ENCODE data around the gene ATG9B. TPM values are rescaled to one million over a fixed set of nuclear protein-coding genes. Genes with fewer than 3 reads are reported as not detected.

Gene ATG9B
- total and polyA plus RNA-seq, 2 of the 13 experiments (the other 11 are each of a cell fraction or from before 2014, with no cell fraction given): 0.24 TPM; not detected in 1

DNA sequence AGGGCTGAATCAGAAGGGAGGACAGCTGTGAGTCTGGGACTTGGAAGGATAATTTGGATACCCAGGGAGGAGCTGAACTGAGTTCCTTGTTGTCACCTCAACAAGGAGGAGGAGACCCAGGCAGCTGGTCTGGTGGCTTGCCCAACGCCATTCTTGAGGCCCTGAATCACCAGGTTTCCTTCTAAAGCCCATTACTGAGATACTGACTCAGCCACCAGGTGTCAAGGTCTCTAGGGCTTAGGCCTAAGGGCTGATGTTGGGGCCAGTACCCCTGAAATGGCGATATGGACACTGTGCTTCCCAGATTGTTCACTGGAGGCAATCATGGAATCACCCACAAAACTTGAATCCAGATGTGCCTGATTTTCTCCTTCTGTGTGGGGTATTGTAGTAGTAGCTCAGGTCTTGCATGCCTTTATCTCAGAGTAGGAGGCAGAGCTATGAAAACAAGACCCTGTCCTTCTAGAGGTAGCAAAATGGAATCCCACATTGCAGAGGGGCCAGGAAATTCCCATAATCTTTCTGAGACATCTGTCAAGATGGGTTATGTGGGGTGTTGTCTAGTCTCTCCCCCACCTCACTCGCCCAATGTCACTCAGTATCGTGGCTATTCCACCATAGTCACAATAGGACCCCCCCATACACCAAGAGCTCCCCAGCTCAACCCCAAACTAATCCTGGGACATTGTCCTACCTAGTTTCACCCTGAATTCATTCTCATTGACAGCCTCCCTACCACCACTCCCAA is 1.8 kb upstream of the ATG9B start:
- DNase-seq (ENCODE audit: low spot score): no peak
- ATAC-seq: no peak

DNA sequence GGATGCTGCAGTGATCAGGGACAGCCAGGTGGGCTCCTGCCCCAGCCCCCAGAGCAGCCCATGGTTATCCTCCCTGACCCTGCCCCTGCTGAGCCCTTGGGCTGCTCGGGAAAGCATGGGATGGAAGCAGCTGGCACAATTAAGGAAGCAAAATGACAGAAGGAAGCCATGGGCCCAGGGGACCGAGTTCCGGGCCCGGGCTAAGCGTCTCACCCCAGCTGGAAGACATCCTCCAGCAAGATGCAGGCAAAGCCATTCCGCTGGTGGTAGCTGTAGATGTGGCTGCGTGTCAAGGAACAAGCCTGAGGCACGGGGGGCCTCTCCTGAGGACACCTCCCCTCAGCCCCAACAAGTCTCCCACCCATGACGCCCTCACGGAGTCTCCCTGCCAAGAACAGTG is 1.1 kb downstream of the ATG9B start:
- peaks cover 44% of the 10 kb centered on the region for H3K4me1 ChIP-seq (ENCODE audit: insufficient read depth, low read length)

More for the DNA sequence above, 1.8 kb upstream of the ATG9B start:
- no peaks in the 10 kb centered on the region for H3K36me3 ChIP-seq (replicated peaks in 1 of 2; ENCODE audit: control insufficient read depth in 1 of 2, insufficient read depth in 2 of 2, low read length in 2 of 2)
- H3K27me3 ChIP-seq (ENCODE audit: control insufficient read depth in 1 of 2, insufficient read depth in 2 of 2, low read length in 2 of 2): peaks cover 10 to 47% of the 10 kb centered on the region in 2 experiments; a peak in 4 of 5 replicates
- intact Hi-C loops (cut with micrococcal nuclease; ENCODE audit: unreplicated experiment) (loop anchor here (10.0 kb wide), 1 partner anchor 1411 kb away; no protein-coding TSS in a partner anchor), in situ Hi-C loops (cut with HindIII; ENCODE audit: extremely low pct_ligation_motif_present, low pct_unique_long_range_greater_than_20kb) (no loop called here)
- no peak overlapping the region for H3K4me2 ChIP-seq (ENCODE audit: low read depth, low read length)
- H3K9me3 ChIP-seq (ENCODE audit: low read length): no peaks in the 10 kb centered on the region
- H2AFZ ChIP-seq (ENCODE audit: low read length): no peak overlapping the region
- no peak overlapping the region for H3K4me3 ChIP-seq (replicated peaks in 1 of 3; ENCODE audit: insufficient read depth in 1 of 3, low read depth in 2 of 3, low read length in 3 of 3)
- no peak overlapping the region for H3K9ac ChIP-seq (ENCODE audit: insufficient read depth, low read depth, low read length)
- TF ChIP-seq MBNL3 (CRISPR knock-in tag; conservative IDR thresholded peaks at IDR 0.05): no peak
- TF ChIP-seq MAFK (conservative IDR thresholded peaks at IDR 0.05 in 1 of 2, IDR thresholded peaks at IDR 0.05 in 1 of 2; ENCODE audit: low read length in 2 of 2): peak in 1 of 2 experiments; percentile 18; a peak in 1 of 4 replicates
- FAIRE-seq: no peak
- no TSS peak for BruUV-seq (replicated peaks)
- peaks cover 38% of the 10 kb centered on the region for H3K4me1 ChIP-seq (ENCODE audit: insufficient read depth, low read length)
- ChIA-PET CTCF (ENCODE audit: low intra/inter-chr PET ratio, low total read pairs) (no interaction called here), POLR2A (interaction anchor here (0.8 kb wide), 1 partner anchor 36 kb away, joined by 6 read pairs; no protein-coding TSS in a partner anchor)
- H3K27ac ChIP-seq (ENCODE audit: extremely low read length, insufficient read depth, low read length): no peak overlapping the region
- no peaks in the 10 kb centered on the region for H3K79me2 ChIP-seq (ENCODE audit: insufficient read depth, low read length)
- WGBS (ENCODE audit: low lambda C conversion rate): 12% methylated on average over 4 of the region's 4 CpGs
- no peaks in the 10 kb centered on the region for H4K20me1 ChIP-seq (ENCODE audit: insufficient read depth, low read length)

More for the DNA sequence above, 1.1 kb downstream of the ATG9B start:
- Histone ChIP-seq H3K9me3 (ENCODE audit: low read length) (no peaks in the 10 kb centered on the region), H3K27me3 (ENCODE audit: control insufficient read depth in 1 of 2, insufficient read depth in 2 of 2, low read length in 2 of 2) (peaks cover 19 to 71% of the 10 kb centered on the region in 2 experiments), H3K36me3 (replicated peaks in 1 of 2; ENCODE audit: control insufficient read depth in 1 of 2, insufficient read depth in 2 of 2, low read length in 2 of 2) (no peaks in the 10 kb centered on the region), H2AFZ (ENCODE audit: low read length) (no peak overlapping the region), H3K4me3 (replicated peaks in 1 of 3; ENCODE audit: insufficient read depth in 1 of 3, low read depth in 2 of 3, low read length in 3 of 3) (no peak overlapping the region), H3K79me2 (ENCODE audit: insufficient read depth, low read length) (no peaks in the 10 kb centered on the region), H3K27ac (ENCODE audit: extremely low read length, insufficient read depth, low read length) (no peak overlapping the region), H3K9ac (ENCODE audit: insufficient read depth, low read depth, low read length) (no peak overlapping the region), H4K20me1 (ENCODE audit: insufficient read depth, low read length) (no peaks in the 10 kb centered on the region), H3K4me2 (ENCODE audit: low read depth, low read length) (no peak overlapping the region)
- DNase-seq (ENCODE audit: low spot score) (no peak), ATAC-seq (no peak), FAIRE-seq (no peak)
- ChIA-PET CTCF (ENCODE audit: low intra/inter-chr PET ratio, low total read pairs) (no interaction called here), POLR2A (no interaction called here)
- in situ Hi-C loops (cut with HindIII; ENCODE audit: extremely low pct_ligation_motif_present, low pct_unique_long_range_greater_than_20kb): no loop called here
- intact Hi-C loops (cut with micrococcal nuclease; ENCODE audit: unreplicated experiment): loop anchor here (10.0 kb wide), 1 partner anchor 1408 kb away; no protein-coding TSS in a partner anchor
- 32% methylated on average over 5 of the region's 10 CpGs for WGBS (ENCODE audit: low lambda C conversion rate)
- no TSS peak for BruUV-seq (replicated peaks)
- TF ChIP-seq ZBTB7A (CRISPR knock-in tag; IDR thresholded peaks at IDR 0.05) (0 out of 2 replicates have a peak, but pooled peaks have one; percentile 4), HIVEP1 (CRISPR knock-in tag; IDR thresholded peaks at IDR 0.05) (no peak)
